ENCODE data around the gene TEX22. TPM values are rescaled to one million over a fixed set of nuclear protein-coding genes. Genes with fewer than 3 reads are reported as not detected.
A peak's percentile ranks its signal among the peaks of the same experiment; 100 is the strongest.

The TEX22 gene
- total RNA-seq, 1 donor from 2014 or later = 4.9 TPM

DNA sequence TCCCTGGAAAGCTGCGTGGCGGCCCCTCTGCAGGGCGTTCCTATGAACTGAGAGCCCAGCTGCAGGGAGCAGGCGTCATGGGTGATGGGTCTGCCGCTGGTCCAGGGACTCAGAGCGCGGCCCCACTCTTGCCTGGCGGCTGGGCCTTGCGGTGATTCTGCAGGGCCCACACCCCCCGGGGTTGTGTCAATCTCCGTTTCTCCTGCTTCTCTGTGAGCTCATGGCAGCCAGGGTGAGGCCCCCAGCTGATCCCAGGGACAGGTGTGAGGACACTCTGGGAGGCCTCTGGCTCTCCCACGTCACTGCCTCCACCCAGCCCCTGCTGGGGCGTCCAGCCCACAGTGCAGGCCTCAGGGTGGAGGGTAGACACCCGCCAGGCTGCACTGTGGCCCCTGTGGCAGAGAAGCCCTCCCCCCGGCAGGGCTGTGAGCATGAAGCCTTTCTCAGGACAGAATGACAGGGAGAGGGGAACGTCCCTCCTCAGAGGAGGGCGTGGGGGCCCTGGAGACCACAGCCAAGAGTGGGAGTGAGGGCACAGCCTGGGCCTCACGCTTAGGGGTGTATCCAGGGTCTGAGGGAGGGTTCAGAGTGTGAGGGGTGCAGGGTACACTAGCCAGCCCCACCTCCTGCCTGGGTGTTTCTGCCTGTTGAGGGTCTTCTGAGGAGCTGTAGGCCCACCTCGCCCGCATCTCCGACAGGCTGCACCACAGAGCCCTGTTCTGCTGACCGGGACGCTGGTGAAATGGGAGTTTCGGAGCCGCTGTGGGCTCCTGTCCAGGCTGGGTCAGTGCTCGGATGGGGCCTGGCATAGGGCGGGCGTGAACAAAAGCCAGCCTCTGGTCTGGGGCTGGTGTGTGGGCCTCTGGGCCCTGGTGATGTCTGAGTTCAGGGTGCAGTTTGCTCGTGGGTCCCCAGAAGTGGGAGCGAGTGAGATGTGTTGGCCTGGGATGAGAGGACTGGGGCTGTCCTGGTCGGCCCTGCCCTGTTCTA lies 49.6 kb downstream of the TEX22 start:
- H3K4me1 Mint-ChIP-seq (ENCODE audit: unreplicated experiment) = no peaks in the 10 kb centered on the region
- peaks cover 5% of the 10 kb centered on the region for H3K36me3 Mint-ChIP-seq (ENCODE audit: unreplicated experiment)
- TF ChIP-seq, protein P1, sequence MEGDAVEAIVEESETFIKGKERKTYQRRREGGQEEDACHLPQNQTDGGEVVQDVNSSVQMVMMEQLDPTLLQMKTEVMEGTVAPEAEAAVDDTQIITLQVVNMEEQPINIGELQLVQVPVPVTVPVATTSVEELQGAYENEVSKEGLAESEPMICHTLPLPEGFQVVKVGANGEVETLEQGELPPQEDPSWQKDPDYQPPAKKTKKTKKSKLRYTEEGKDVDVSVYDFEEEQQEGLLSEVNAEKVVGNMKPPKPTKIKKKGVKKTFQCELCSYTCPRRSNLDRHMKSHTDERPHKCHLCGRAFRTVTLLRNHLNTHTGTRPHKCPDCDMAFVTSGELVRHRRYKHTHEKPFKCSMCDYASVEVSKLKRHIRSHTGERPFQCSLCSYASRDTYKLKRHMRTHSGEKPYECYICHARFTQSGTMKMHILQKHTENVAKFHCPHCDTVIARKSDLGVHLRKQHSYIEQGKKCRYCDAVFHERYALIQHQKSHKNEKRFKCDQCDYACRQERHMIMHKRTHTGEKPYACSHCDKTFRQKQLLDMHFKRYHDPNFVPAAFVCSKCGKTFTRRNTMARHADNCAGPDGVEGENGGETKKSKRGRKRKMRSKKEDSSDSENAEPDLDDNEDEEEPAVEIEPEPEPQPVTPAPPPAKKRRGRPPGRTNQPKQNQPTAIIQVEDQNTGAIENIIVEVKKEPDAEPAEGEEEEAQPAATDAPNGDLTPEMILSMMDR (IDR thresholded peaks at IDR 0.05) = no peak
- H3K4me3 Mint-ChIP-seq (ENCODE audit: unreplicated experiment) = no peak overlapping the region
- no peak for DNase-seq (ENCODE audit: extremely low spot score, unreplicated experiment)
- no peak overlapping the region for H3K27ac Mint-ChIP-seq (ENCODE audit: unreplicated experiment)
- H3K27me3 Mint-ChIP-seq (ENCODE audit: unreplicated experiment) = no peaks in the 10 kb centered on the region
- H3K9me3 Mint-ChIP-seq (ENCODE audit: unreplicated experiment) = no peaks in the 10 kb centered on the region

DNA sequence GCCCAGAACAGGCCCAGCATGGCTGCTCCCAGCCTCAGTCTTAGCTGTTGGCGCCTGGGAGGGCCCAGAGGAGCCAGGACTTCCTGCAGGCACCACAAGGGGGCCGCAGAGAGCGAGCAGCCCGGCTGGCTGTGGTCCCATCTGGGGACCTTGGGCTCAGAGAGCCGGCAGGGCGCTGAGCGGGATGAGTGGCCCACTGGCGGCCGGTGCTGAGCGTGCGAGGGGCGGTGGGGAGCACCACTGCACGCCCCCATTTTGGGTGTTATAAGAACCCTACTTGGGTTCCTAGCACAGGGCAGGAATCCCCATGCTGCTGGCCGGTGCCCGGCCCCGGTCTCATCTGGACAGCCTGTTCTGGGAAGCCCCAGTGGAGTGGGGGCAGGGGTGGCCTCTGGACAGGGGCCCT lies 50.4 kb downstream of the TEX22 start:
- no peaks in the 10 kb centered on the region for H3K4me1 Mint-ChIP-seq (ENCODE audit: unreplicated experiment)

DNA sequence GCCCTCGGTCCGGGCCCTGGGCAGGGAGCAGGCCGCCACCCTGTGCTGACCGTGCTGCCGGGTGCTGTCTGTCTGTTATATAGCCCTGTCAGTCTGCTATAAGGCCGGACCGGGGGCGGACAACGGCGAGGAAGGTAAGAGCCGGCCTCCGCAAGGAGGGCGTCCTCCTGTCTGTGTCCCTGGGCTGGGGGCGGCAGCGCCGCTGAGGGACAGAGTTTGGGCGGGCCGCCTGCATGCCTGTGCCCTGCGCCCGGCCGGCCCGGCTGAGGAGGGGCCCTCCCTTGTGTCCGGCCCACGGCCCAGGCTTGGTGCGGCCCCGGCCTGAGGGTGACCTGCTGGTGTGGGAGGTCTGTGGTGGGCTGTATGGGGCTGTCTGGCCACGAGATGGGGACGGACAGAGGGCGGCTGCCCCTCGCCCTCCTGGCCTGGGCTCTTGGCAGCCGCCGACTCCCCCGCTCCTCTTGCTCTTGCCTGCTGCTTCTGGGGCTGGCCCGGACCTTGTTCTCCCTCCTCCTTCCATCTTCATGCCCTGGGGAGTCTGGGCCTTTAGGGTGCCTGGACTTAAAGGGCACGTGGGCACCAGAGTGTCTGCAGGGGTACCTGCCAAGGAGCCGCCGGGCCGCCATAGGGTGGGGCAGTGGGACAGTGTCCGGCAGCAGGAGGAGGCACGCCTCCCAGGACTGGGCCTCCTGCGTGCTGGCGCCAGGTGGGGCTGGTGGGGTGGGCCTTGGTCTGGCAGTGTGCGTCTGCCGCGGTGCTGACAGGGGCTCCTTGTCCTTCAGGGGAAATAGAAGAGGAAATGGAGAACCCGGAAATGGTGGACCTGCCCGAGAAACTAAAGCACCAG lies 51.2 kb downstream of the TEX22 start:
- H3K4me1 Mint-ChIP-seq (ENCODE audit: unreplicated experiment) = no peaks in the 10 kb centered on the region
- H3K27me3 Mint-ChIP-seq (ENCODE audit: unreplicated experiment) = no peaks in the 10 kb centered on the region
- no peak overlapping the region for H3K27ac Mint-ChIP-seq (ENCODE audit: unreplicated experiment)
- peaks cover 8% of the 10 kb centered on the region for H3K36me3 Mint-ChIP-seq (ENCODE audit: unreplicated experiment)
- TF ChIP-seq, protein P1 (IDR thresholded peaks at IDR 0.05) = no peak
- H3K4me3 Mint-ChIP-seq (ENCODE audit: unreplicated experiment) = no peak overlapping the region
- no peak for DNase-seq (ENCODE audit: extremely low spot score, unreplicated experiment)
- H3K9me3 Mint-ChIP-seq (ENCODE audit: unreplicated experiment) = no peaks in the 10 kb centered on the region

More for the DNA sequence above, 50.4 kb downstream of the TEX22 start:
- H3K27ac Mint-ChIP-seq (ENCODE audit: unreplicated experiment) = no peak overlapping the region
- DNase-seq (ENCODE audit: extremely low spot score, unreplicated experiment) = no peak
- TF ChIP-seq, protein P1 (IDR thresholded peaks at IDR 0.05) = peak; percentile 79
- H3K4me3 Mint-ChIP-seq (ENCODE audit: unreplicated experiment) = no peak overlapping the region
- H3K9me3 Mint-ChIP-seq (ENCODE audit: unreplicated experiment) = no peaks in the 10 kb centered on the region
- H3K36me3 Mint-ChIP-seq (ENCODE audit: unreplicated experiment) = peaks cover 7% of the 10 kb centered on the region
- H3K27me3 Mint-ChIP-seq (ENCODE audit: unreplicated experiment) = no peaks in the 10 kb centered on the region

DNA sequence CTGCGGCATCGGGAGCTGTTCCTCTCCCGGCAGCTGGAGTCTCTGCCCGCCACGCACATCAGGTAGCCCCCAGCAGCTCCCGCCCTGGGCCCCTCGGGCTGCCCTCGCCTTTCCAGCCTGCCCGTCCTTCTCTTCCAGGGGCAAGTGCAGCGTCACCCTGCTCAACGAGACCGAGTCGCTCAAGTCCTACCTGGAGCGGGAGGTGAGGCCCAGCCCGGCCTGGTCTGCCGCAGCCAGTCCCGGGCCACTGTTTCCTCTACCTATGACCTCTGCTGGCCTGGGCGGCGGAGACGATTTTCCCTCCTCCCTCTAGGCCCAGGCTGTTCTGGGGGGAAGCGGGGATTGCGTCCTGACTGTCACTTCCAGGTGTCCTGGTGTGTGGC lies 51.8 kb downstream of the TEX22 start:
- DNase-seq (ENCODE audit: extremely low spot score, unreplicated experiment) = no peak
- no peak overlapping the region for H3K4me3 Mint-ChIP-seq (ENCODE audit: unreplicated experiment)
- H3K9me3 Mint-ChIP-seq (ENCODE audit: unreplicated experiment) = no peaks in the 10 kb centered on the region
- TF ChIP-seq, protein P1 (IDR thresholded peaks at IDR 0.05) = no peak
- no peaks in the 10 kb centered on the region for H3K4me1 Mint-ChIP-seq (ENCODE audit: unreplicated experiment)
- no peak overlapping the region for H3K27ac Mint-ChIP-seq (ENCODE audit: unreplicated experiment)
- H3K36me3 Mint-ChIP-seq (ENCODE audit: unreplicated experiment) = peaks cover 11% of the 10 kb centered on the region
- no peaks in the 10 kb centered on the region for H3K27me3 Mint-ChIP-seq (ENCODE audit: unreplicated experiment)
